Stimulated activated CD8-positive, alpha-beta memory T cell treated with anti-CD3 and anti-CD28 coated beads, Interleukin-2, amount 100 ng/mL, for 48 hours (primary cell): Measurements from ENCODE around the gene UBL4B.

Source experiments
- DNase-seq, 2 donors: peaks; one replicate each; pipeline ENCODE4 v3.0.0-alpha.2; 2020; ENCODE audit warnings: low read depth in 2 of 2

Gene UBL4B

DNA sequence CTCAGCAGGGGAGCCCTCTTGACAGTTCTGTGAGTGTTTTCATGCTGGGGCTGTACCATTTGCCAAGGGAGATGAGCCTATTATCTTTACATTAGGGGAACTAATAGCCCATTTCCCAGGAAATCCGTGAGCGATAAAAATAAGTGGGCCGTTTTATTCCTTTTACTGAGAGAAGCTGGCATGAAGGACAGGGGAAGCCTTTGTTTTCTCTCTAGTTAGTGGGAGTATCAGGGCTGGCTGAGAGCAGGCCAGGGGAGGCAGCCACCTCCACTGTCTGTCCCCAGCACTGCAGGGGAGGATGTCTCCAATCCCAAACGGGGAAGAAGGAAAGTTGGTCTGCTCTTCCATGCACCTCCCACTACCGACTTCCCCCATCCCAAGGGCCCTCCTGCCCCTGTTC is 2.5 kb downstream of the UBL4B start:
- DNase-seq: no peak

DNA sequence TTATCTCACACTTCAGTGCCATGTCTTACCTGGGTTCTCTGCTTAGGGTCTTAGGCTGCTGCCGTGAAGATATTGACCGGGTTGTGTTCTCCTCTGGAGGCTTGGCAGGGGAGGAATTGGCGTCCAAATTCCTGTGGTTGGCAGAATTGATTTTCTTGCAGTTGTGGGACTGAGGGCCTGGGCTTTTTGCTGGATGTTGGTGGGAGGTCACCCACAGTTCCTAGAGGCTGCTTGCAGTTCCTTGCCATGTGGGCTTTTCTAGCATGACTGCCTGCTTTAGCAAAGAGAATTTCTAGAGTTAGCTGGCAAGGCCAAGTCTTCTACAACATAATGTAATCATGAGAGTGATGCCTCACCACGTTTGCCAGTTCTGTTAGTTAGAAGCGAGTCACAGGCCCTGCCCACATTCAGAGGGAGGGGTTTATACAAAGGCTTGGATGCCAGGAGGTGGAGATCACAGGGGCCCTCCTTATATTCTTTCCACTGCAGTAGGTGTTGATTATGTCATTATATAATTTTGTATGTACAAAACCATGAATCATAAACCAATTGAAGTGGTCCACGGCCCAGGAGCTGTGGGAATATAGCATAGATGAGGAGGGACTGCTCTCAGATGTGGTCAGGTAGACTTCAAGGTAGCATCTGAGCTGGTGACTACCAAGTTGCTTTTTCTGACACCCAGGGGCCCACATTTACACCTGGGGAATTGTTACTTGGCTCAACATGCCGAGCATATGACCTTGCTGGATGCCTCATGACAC is 6.6 kb downstream of the UBL4B start:
- DNase-seq: peak in 1 of 2 donors; percentile 11

DNA sequence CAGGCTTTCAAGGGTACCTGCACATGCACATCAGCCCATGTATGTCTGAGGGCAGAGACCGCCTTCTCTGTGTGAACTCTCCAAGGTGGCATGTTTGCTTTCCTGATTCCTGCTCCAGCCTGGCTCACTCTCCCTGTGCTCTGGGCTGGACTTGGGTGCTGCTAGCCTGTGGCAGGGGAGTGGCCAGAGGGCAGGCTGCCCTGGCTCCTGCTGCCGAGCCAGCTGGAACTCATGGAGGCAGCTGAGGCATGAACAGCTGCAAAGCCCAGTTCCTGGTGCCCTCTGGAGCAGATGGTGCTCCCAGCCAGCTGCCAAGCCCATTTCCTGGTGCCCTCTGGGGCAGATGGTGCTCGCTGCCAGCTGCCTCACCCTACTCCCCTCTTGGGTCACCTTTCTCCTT is 7.6 kb downstream of the UBL4B start:
- no peak for DNase-seq

DNA sequence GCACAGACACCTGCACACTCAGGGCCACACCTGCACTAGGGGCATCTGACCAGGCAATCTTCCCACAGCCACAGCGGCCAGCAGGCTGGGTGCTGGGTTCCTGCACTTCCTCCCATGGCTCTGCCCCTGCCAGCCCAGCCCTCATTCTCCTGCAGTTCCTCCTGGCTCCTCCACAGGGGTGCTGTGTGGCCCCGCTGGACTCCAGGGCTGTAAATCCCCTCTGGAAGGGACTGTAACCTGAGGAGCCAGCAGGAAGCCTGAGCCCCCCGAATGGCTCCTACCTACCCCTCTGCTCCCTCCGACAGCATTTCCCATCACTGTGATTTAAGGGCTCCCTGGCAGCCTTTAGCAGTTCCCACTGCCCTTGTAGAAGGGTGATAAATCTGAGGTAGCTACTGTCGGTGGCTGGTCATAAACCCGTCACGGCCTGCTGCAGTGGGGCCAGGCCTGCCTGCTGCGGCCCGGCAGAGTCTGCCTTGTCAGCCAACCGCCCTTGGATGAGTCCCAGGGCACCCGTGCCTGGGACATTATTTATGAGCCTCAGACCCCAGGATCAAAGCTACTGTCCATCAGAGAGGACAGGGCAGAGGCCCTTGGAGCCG is 8.8 kb downstream of the UBL4B start:
- DNase-seq: no peak

DNA sequence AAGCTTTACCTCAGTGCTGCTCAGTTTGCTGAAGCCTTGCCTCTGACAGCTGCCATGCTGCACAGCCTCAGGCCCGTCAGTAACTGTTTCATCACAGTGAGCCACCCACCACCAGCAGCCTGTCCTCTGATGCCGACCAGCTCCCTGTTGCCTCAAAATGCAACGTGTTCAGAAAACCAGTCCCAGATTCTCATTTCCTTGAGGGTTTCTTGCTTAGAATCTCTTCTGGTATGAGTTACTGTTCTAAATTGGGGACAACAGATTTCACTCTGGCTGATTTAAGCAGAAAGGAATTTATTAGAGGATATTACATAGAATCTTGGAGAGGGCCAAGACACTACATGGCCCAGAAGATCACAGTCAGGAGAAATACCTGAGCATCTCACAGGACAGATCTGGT is 11.0 kb downstream of the UBL4B start:
- DNase-seq: no peak

DNA sequence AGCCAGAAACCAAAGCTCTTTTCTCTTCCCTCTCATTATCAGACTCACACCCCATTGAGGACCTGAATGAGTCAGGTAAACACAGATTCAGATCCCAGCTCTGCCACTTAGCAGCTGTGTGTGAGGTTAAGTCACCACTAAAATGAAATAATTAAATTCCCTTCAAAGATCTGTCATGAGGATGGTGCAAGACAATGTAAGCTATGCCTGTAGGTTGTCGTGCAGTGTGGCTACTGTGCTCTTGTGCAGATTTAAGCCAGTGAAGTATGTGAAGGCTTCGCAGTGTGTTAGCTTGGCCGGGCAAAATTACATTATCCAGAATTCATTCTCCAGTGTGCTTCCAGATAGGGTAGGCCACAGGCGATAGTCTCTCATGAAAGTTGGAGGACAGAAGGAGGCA is 13.6 kb downstream of the UBL4B start:
- no peak for DNase-seq

DNA sequence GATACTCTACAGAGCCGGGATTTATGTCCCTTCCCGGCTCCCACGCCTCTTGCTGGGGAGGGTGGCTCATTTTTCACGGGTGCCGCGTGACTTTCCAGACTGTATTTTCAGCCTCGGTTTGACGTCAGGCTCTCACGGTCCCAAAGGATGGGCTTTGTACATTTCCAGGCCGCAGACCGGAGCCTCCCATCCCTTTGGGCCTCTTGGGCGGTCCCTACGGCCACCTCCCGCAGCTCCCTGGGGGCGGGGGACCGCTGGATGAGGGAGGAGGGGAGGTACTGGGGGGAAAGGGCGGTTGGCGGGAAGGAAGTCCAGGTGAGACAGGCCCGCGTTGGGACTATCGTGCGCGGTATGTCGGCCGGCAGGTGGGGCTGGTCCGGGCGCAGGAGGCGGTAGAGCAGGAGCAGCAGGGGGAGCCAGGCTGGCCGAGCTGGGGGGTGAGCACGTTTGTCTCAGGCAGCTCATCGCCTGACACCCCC is 17.9 kb downstream of the UBL4B start:
- DNase-seq: no peak

DNA sequence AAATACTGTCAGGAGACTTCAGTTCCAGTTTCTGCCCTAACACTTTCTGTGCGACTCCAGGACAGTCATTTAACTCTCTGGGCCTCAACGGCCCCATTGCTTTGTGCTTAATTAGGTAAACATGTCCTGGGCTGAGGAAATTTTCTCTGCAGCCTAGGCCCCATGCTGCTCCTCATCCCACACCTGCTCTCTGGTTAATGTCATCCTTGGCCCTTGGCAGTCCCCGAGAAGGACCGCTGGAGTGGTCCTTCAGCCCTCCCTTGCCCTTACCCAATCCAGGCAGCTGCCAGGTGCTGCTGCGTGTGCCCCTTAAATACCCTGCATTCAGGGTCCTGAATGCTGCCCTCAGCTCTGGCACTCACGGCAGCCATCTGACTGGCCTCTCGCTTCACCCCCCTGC is 18.7 kb downstream of the UBL4B start:
- no peak for DNase-seq

DNA sequence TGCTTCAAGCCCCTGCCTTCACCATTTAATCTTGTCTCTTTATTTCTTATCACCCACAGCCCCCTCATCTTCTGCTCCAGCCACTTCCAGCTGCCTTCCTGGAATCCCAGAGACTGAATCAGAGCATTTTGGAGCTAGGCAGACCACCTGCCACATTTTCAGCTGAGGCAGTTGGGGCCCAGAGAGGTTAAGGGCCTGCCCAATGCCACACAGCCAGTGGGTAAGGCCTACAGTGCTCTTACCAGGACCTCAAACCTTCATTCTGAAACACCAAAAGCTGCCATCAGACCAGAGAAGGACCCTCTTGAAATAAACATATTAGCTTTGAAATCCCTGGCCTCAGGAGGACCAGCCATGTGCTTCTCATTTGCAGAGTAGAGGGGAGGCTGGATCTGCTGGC is 20.4 kb downstream of the UBL4B start:
- no peak for DNase-seq

DNA sequence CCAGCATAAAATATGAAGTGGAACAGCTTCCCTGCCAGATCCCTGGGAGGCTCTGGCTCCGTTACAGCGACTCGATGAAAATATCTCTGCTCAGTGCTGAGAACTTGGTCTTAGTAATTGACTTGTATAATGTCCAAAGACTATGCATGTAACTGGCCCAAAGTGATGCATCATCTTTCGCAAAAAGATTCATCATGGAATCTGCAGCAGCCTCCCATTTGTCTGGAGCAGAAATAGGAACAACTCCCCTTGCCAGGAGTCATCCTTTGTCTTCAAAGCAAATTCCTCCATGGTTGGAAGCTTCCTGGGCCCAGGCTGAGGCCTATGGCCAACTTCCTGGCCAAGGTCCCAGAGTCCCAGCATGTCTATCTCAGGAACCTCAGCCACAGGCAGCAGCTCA is 21.2 kb downstream of the UBL4B start:
- DNase-seq: no peak

DNA sequence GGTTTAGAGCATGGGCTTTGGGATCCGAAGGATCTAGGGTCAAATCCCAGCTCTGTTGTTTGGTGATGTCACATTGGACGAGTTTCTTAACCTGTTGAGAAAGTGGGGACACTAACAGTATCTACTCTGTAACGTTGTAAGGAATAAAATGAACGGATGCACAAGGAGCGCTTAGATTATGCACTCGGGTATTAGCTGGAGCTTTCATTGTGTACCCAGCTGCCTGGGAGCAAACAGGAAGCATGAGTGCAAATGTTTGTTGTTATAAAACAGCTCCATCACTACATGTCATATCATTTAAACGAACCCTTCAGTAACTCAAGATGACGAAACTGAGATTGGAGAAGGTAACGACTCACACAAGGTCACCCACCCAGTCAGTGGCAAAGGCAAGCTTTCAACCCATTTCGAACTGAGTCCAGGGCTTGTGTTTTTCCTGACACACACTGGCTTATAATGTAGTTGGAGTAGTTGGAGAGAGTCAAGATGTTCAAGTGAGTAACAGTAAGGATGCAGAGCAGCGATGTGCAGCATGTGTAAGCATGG is 21.9 kb downstream of the UBL4B start:
- DNase-seq: no peak

DNA sequence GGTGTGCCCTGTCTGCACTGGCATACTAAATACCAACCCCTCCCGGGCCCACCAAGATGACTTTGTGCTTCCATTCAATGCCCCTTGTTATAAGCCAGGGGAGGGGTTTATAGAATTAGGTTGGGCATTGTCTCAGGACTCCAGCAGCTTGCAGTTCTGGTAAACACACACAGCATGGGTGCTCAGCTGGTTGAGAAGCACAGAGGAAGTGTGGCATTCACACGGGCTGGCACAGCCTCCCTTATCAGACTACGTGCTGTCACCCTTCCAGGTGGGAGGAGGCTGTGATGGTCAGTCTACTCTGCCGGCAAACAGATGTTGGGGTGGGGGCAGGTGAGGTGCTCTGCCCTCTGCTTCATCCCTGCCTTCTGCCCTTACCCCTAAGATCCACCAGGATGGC is 23.0 kb downstream of the UBL4B start:
- no peak for DNase-seq

DNA sequence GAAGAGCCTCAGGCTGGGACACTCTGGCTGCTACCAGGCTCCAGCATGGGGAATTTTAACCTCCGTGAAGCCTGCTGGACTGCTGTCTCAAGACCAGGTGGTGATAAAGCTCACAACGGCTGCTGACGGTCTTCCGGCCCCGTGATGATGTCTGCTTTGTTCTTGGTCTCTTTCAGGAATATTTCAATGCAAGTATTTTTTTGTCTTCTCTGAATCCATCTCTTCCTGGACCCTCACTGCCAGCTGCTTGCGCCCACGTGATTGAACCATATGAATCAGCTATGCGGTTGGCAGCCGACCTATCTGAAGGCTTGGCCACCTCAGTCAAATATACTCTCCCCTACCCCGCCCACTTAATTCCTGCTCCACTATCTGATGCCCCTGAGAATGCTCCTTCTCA is 23.4 kb downstream of the UBL4B start:
- DNase-seq: no peak

DNA sequence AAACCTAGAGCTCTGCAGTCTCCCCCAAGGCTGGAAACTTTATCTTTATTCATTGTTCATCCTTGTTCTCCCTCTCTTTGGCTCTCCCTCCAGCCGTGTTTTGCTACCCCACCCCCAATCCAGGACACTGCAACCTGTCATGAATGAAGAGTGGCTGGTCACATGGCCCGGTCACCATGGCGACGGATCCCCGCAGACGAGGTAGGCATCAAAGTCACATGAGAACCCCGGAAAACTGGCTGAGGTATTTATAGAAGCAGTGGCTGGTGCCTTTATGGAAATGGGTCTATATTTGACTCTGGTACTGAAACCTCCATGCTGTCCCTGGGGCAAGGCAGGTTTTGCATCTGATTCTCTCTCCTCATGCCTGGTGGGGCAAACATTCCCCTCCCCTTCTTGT is 24.7 kb downstream of the UBL4B start:
- peak in 1 of 2 donors; percentile 10 for DNase-seq

DNA sequence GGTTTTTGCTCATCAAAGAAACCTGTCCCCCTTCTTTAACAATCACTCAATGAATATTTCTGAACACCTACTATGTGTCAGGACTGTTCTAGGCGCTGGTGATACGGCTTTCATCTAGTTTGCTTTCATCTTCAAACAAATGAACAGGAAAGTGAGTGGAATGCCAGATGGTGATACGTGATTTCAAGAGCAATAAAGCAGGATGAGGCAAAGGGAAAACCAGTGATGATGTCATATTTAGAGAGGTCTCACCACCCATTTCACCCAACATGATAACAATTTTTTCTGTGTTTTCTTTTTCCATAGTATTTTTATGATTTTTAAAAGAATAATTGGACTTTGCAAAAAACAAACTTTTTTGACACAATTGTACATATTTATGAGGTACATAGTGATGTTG is 26.7 kb downstream of the UBL4B start:
- no peak for DNase-seq

DNA sequence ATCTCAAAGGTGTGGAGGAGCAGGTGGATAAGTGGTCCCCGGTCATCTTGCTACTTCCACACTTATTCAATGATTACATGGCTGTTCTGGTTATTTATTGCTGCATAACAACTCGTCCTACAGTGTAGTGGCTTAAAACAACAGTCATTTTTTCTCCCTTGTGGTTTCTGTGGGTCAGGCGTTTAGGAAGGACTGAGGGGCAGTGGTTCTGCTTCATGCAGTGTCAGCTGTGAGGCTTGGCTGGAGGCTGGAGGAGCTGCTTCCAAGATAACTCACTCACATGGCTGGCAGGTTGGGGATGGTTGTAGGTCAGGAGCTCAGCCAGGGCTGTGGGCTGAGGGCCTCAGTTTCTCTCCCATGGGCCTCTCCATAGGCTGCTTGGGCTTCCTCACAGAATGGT is 32.1 kb downstream of the UBL4B start:
- no peak for DNase-seq

DNA sequence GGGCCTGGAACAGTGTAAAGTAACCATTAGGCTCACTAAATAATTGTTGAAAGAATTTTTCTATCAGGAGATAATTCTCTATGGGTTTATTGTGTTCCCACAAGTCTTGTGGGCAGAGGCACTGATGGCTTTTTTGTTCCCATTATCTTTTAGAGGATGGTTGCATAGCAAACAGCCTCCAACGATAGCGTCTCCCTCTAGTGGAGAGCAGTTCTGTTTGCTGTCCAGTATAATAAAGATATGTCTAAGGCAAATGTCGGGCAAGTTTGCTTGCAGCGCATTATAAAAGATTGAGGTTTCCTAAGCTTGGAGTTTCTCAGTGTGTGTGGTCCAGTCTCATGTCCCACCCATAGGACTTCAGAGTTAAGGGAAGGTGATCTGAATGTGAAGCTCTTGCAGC is 36.7 kb downstream of the UBL4B start:
- DNase-seq: no peak

DNA sequence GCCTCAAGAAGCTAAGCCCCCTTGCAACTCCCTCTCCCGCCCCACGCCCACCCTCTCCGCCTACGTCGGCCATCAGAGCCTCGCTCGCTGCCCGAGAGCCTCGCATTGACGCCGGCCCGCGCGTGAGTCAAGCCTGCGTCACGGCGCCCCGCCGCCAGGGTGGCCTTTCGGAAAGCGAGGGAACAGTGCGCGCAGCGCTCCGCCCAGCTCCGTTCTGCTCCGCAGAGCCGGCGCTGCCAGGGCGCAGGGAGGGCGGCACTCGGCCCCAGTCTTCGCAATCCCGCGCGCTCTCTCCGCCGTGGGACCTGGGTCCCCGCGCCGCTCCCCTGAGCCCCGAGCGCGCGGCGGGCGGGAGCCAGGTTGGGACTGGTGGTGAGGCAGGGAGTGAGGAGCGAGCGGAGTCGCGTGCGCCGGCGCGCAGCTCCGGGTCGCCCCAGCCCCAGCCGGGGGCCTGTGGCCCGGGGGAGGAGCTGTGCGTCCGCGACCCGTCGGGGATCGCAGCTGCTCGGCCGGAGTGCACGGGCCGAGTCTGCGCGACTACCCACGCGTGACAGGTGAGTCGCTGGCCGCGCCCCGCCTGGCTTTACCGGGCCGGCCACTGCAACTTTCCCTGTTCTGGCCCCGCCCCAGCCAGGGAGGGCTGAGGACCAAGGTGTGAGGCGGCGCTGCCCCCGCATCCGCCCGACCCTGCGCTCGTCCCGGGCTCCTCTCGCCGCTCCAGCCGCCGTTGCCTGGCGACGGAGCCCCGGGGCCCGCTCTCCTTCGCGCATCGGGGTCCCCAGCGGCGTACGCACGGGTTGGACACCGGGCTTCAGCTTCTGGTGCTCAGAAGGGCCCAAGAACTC is 38.3 kb downstream of the UBL4B start, which contains the start of gene SLC6A17:
Gene SLC6A17 (plus strand): TSS at position 165 of the 845 bp plus-strand sequence. CDS start 16,436 bp downstream, outside the sequence.
- DNase-seq: peak; percentile 50 to 56

DNA sequence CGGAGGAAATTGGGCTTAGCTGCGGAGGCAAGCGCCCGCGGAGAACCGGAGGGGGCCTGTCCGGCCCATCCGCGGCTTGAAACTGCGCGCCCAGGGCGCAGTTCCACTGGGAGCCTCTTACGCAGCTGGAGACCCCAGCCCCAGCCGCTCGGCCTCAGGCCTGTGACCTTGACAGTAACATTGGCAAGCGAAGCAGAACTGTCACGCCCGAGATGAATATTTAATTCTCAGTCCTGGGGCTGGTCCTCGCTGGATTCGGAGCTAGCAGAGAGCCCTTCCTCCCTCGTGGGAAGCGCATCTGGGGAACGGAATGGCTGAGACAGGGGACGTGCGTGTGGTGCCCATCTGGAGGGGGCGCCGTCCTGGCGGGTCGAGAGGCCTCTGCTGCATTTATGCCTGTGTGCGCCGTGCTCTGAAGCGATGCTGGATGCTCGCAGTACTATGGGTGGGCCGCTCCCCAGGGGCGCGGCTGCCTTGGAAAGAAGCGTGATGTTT is 39.0 kb downstream of the UBL4B start:
- DNase-seq: no peak

DNA sequence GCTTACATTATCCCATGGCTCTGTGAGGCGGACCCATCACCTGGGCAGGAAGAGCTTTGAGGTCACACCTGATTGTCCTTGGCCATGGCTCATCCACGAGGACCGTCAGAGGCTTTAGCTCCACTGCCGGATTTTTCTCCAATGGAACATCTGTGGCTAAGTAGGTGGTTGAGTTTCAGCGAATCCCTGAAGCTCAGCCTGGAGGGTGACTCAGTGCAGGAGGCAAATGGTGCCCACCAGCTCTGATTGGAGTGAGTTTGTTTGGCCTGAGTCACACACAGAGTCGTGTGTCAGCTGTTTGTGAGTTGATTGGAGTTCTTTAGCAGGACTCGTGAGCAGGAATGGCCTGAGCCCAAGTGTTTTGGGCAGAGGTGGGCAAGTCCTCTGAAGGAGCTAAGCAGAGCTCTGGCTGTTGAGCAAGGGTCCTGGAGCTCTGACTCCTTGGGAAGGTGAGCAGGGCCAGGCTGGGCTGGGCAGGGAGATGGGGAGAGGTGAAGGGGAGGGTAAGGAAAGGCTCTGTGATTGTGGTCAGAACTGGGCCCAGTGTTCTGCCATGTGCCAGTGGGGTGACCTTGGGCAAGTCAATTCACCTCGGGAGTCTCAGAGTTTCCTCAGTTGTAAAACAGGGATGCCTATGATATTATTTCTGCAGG is 40.0 kb downstream of the UBL4B start:
- DNase-seq: no peak

DNA sequence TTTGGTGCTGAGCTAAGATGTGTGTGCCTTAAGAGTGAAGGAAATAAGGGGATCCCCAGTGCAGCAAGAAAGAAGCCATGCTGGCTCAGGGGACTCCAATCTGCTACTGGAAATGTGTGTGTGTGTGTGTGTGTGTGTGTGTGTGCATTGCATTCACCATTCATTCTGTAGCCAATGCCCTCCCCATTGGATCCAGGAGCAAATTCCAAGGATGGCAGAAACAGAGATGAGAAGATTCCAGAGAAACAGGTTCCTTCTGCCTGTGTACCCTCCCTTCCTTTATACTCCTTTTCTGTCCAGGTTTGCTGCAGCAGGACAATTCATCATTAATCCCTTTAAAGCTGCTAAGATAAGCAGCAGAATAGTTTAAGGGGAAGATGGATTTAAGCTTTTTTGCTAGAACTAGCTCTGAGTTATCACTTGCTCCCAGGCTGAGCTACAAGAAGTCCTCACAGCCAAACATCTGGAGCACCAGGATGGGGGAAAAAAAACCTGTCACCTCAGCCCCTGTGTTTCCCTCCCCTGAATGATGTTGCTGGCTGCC is 41.2 kb downstream of the UBL4B start:
- no peak for DNase-seq
